Body of pancreas (tissue), 4 donors: ENCODE data around the gene PMAIP1.

Source experiments
- CTCF ChIP-seq, 7 experiments: fragments of 450-650 bp in 4 of 7; fragments of 200-600 bp in 3 of 7; sonication (generic) in 3 of 7; IDR thresholded peaks; one replicate each; pipeline ENCODE4 v1.5.1; 2016 to 2019; ENCODE audit warnings: antibody characterized with exemption in 7 of 7
- POLR2A ChIP-seq, 3 donors: fragments of 450-650 bp; IDR thresholded peaks; one replicate each; pipeline ENCODE4 v1.6.1; 2016; ENCODE audit warnings: antibody characterized with exemption in 3 of 3, mild to moderate bottlenecking in 2 of 3

GRCh38 chr18:59904011-59904601, 4.3 kb downstream of the PMAIP1 start:
- TF ChIP-seq CTCF (IDR thresholded peaks at IDR 0.05): no peak
- no peak for TF ChIP-seq POLR2A (IDR thresholded peaks at IDR 0.05)
